HepG2 (cell line): ENCODE results near the gene MYL11. TPM values are rescaled to one million over a fixed set of nuclear protein-coding genes. Genes with fewer than 3 reads are reported as not detected.
A peak's percentile ranks its signal among the peaks of the same experiment; 100 is the strongest.

Source experiments
- ETS1 ChIP-seq: sonication (generic); formaldehyde crosslinking; IDR thresholded peaks from 2 replicates; pipeline ENCODE4 v1.4.0; 2020; ENCODE audit warnings: missing genetic modification reagents
- IKZF1 ChIP-seq: fragments of 450-650 bp; IDR thresholded peaks from 2 replicates; pipeline ENCODE4 v1.7.1; 2016
- MXD4 ChIP-seq: IDR thresholded peaks from 2 replicates; pipeline ENCODE4 v1.6.1; 2016; ENCODE audit warnings: mild to moderate bottlenecking, missing biosample characterization, missing genetic modification reagents
- NR2F6 ChIP-seq, 2 experiments: IDR thresholded peaks; 2 replicates each; pipeline ENCODE4 v1.6.1; 2016; ENCODE audit warnings: antibody characterized with exemption in 1 of 2, mild to moderate bottlenecking in 1 of 2
- REPIN1 ChIP-seq: sonication (generic); formaldehyde crosslinking; IDR thresholded peaks from 2 replicates; pipeline ENCODE4 v1.8.0; 2022; ENCODE audit warnings: missing genetic modification reagents, low read depth, mild to moderate bottlenecking, borderline replicate concordance
- SALL2 ChIP-seq: sonication (generic); formaldehyde crosslinking; IDR thresholded peaks from 2 replicates; pipeline ENCODE4 v1.8.1; 2023; ENCODE audit warnings: mild to moderate bottlenecking, missing genetic modification reagents, inconsistent platforms
- SKIL ChIP-seq: sonication (generic); formaldehyde crosslinking; IDR thresholded peaks from 2 replicates; pipeline ENCODE4 v1.8.0; 2022; ENCODE audit warnings: missing genetic modification reagents, mild to moderate bottlenecking, moderate library complexity, borderline replicate concordance
- THAP11 ChIP-seq: IDR thresholded peaks from 2 replicates; pipeline ENCODE4 v1.6.1; 2016; ENCODE audit warnings: missing biosample characterization, missing genetic modification reagents
- TMF1 ChIP-seq: sonication (generic); formaldehyde crosslinking; IDR thresholded peaks from 2 replicates; pipeline ENCODE4 v1.8.1; 2022; ENCODE audit warnings: low read depth, missing genetic modification reagents
- YEATS4 ChIP-seq: sonication (generic); formaldehyde crosslinking; IDR thresholded peaks from 2 replicates; pipeline ENCODE4 v1.4.0; 2020; ENCODE audit warnings: missing genetic modification reagents, borderline replicate concordance
- ZBTB26 ChIP-seq: IDR thresholded peaks from 2 replicates; pipeline ENCODE4 v1.6.1; 2016; ENCODE audit warnings: missing compliant biosample characterization, missing genetic modification reagents, borderline replicate concordance
- ZBTB40 ChIP-seq, 2 experiments: fragments of 450-650 bp in 1 of 2; sonication (generic) in 1 of 2; formaldehyde crosslinking in 1 of 2; IDR thresholded peaks; 2 replicates each; pipeline versions ENCODE4 v1.6.1 to v1.8.0; 2016 to 2022; ENCODE audit warnings: antibody characterized with exemption in 1 of 2, mild to moderate bottlenecking in 1 of 2, missing genetic modification reagents in 1 of 2
- polyA plus RNA-seq, 8 experiments: library from polyadenylated mRNA; depleted of rRNA in 3 of 8; stranded (reverse) in 7 of 8; unstranded in 1 of 8; fragments of >200 nt; fragmentation: Illumina TruSeq in 4 of 8; extraction: Trizol in 4 of 8; gene quantifications; 2 replicates each; pipeline versions ENCODE4 v1.2.1 to v1.2.3, GENCODE V29; 2011 to 2016; ENCODE audit warnings: low read depth in 4 of 8, missing spikeins in 1 of 8, mixed read lengths in 1 of 8; ENCODE audit not compliant: insufficient read depth in 1 of 8
- total RNA-seq, 5 experiments: library from RNA; depleted of rRNA; stranded (reverse); fragments of >200 nt; fragmentation: Illumina TruSeq; extraction: Trizol; gene quantifications; 2 replicates each; pipeline ENCODE4 v1.2.3, GENCODE V29; 2016; ENCODE audit warnings: low read depth in 1 of 5

The MYL11 gene
- total and polyA plus RNA-seq, 2 of the 13 experiments (the other 11 are each of a cell fraction or from before 2014, with no cell fraction given) = not detected

- TF ChIP-seq ZBTB40 (IDR thresholded peaks at IDR 0.05) (peak; percentile 89), ZBTB40 (CRISPR knock-in tag; IDR thresholded peaks at IDR 0.05) (peak; percentile 58; the same call in 1 of the 2 replicates), SKIL (no peak), SALL2 (CRISPR knock-in tag) (peak; percentile 67), NR2F6 (IDR thresholded peaks at IDR 0.05) (peak; percentile 80), NR2F6 (CRISPR knock-in tag; IDR thresholded peaks at IDR 0.05) (peak; percentile 47), ZBTB26 (peak; percentile 57; the same call in 1 of the 2 replicates), TMF1 (CRISPR knock-in tag) (peak; percentile 34; the same call in 1 of the 2 replicates), ETS1 (CRISPR knock-in tag) (0 out of 2 replicates have a peak, but pooled peaks have one; percentile 58), THAP11 (CRISPR knock-in tag) (peak; percentile 94), YEATS4 (peak; percentile 84; the same call in 1 of the 2 replicates), REPIN1 (peak; percentile 82), MXD4 (no peak; the same call in 1 of the 2 replicates), IKZF1 (no peak)
These were observed 19.3 kb upstream of the MYL11 start, which contains the start of gene CD2BP2 (continued) for GRCh38 chr16:30355144-30355953.
